GM21526 (cell line): ENCODE data around the gene CLDN4.
"Not testable (repeated sequence)": the region's sequence is repeated elsewhere in the genome, so short reads cannot be mapped to it uniquely, and the experiment has no call there.

Experiments
- ATAC-seq: cut with Tn5 transposase; IDR thresholded peaks from one replicate; pipeline ENCODE4 v1.9.1; 2021; ENCODE audit warnings: moderate library complexity; ENCODE audit not compliant: unreplicated experiment, low FRiP score

CLDN4 gene, protein sequence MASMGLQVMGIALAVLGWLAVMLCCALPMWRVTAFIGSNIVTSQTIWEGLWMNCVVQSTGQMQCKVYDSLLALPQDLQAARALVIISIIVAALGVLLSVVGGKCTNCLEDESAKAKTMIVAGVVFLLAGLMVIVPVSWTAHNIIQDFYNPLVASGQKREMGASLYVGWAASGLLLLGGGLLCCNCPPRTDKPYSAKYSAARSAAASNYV

DNA sequence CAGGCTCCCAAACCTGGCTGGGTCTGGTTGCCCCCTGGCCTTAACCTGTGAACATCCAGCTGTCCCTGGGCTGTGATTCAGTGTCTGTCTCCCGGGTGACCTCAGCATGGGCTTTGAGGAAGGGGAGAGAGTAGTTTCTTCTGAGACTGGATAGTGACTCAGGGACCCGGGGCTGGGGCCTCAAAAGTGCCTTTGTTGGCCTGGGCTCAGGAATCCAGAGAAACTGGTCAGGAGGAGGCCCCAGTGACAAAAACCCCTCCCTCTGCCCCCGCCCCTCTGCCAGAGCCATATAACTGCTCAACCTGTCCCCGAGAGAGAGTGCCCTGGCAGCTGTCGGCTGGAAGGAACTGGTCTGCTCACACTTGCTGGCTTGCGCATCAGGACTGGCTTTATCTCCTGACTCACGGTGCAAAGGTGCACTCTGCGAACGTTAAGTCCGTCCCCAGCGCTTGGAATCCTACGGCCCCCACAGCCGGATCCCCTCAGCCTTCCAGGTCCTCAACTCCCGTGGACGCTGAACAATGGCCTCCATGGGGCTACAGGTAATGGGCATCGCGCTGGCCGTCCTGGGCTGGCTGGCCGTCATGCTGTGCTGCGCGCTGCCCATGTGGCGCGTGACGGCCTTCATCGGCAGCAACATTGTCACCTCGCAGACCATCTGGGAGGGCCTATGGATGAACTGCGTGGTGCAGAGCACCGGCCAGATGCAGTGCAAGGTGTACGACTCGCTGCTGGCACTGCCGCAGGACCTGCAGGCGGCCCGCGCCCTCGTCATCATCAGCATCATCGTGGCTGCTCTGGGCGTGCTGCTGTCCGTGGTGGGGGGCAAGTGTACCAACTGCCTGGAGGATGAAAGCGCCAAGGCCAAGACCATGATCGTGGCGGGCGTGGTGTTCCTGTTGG is at the start of gene CLDN4:
Gene CLDN4 (plus strand): TSS at position 316 of the 903 bp plus-strand sequence. CDS start 206 bp downstream, at position 522.
- no peak for ATAC-seq

DNA sequence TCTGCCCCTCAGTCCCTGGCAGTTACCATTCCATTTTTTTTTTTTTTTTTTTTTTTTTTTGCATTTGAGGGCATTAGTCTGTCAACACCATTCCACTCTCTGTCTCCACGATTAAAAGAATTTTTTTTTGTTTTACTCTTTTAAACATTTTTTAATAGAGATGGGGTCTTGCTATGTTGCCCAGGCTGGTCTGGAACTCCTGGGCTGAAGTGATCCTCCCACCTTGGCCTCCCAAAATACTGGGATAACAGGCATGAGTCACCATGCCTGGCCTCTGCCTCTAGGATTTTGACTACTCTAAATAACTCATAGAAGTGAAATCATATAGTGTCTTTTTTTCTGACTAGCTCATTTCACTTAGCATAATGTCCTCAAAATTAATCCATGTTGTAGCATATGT is 44.2 kb upstream of the CLDN4 start:
- ATAC-seq, result no peak

DNA sequence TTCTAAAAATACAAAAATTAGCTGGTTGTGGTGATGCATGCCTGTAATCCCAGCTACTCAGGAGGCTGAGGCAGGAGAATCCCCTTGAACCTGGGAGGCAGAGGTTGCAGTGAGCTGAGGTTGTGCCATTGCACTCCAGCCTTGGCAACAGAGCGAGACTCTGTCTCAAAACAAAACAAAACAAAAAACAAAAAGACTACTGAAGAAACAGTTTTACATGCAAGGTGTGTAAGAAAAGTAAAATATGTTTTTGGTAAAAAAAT is 43.1 kb upstream of the CLDN4 start:
- ATAC-seq, result not testable (repeated sequence)

DNA sequence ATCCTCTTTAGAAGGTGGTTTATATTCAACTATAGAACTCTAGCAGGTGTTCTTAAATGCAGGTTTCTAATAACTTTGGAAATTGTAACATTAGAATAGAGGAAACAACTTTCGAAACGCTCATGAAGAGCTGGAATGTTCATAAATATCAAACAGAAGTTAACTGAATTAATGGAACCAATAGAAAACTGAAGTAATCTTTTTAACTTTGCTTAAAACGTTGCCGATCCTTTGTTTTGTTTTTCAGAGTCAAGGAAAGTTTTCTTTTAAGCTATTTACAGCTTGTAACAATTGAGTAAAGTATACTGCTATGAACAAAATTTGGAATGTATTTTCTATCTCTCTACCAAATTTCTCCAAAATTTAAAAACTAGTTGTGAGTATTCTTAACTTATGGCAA is 41.7 kb upstream of the CLDN4 start:
- ATAC-seq, result no peak

DNA sequence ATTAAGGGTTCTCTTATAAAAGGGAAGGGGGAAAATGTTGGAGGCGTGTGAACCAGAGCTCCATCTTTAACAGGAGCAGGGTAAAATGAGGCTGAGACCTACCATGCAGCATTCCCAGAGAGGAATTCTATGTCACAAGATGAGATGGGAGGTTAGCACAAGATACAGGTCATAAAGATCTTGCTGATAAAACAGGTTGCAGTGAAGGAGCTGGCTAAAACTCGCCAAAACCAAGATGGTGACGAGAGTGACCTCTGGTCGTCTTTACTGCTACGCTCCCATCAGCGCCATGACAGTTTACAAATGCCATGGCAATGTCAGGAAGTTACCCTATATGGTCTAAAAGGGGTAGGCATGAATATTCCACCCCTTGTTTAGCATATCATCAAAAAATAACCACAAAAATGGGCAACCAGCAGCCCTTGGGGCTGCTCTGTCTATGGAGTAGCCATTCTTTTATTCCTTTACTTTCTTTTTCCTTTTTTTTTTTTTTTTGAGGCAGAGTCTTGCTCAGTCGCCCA is 39.6 kb upstream of the CLDN4 start:
- ATAC-seq, result not testable (repeated sequence)

DNA sequence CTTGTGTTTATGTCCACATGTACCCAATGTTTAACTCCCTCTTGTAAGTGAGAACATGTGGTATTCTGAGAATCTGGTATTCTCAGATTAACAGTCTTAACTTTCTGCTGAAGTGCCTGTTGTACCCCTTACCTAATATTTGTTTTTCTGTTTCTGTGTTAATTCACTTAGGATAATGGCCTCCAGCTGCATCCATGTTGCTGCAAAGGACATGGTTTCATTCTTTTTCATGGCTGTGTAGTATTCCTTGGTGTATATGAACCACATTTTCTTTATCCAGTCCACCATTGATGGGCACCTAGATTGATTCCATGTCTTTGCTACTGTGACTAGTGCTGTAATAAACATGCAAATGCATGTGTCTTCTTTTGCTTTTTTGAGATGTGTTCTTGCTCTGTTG is 35.6 kb upstream of the CLDN4 start:
- ATAC-seq, result not testable (repeated sequence)

DNA sequence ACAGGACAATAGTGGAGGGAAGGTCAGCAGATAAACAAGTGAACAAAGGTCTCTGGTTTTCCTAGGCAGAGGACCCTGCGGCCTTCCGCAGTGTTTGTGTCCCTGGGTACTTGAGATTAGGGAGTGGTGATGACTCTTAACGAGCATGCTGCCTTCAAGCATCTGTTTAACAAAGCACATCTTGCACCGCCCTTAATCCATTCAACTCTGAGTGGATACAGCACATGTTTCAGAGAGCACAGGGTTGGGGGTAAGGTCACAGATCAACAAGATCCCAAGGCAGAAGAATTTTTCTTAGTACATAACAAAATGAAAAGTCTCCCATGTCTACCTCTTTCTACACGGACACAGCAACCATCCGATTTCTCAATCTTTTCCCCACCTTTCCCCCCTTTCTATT is 34.1 kb upstream of the CLDN4 start:
- ATAC-seq, result not testable (repeated sequence)

DNA sequence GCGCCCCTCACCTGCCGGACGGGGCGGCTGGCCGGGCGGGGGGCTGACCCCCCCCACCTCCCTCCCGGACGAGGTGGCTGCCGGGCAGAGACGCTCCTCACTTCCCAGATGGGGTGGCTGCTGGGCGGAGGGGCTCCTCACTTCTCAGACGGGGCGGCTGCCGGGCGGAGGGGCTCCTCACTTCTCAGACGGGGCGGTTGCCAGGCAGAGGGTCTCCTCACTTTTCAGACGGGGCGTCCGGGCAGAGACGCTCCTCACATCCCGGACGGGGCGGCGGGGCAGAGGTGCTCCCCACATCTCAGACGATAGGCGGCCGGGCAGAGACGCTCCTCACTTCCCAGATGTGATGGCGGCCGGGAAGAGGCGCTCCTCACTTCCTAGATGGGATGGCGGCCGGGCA is 33.6 kb upstream of the CLDN4 start:
- ATAC-seq, result not testable (repeated sequence)

DNA sequence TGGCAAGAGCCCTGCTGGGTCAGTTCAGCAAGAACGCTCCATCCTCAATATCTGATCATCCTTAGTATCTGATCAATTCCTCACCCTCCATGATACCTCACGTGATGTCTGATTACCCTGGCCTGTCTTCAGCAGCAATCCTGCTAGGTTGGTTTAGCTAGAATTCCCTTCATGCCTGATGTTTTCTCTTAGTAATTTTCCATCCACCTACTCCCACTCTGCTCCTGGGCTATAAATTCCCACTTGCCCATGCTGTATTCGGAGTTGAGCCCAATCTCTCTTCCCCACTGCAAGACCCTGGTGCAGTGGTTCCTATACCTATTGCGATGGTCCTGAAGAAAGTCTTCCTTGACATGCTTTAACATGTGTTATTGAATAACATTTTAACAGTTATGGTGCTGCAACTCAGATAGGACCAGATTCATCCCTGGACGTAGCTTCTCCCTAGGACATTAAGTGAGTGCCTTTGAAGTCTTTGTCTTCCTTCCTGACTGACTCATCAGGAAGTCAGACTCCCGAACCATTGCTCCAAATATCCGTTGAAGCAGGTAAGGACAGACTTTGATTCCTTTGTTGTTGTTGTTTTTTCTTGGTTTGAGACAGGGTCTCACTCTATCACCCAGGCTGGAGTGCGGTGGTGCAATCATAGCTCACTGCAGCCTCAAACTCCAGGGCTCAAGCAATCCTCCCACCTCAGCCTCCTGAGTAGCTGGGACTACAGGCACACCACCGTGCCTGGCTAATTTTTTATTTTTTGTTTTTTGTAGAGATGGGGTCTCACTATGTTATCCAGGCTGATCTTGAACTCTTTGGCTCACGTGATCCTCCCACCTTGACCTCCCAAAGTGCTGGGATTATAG is 31.3 kb upstream of the CLDN4 start:
- no peak for ATAC-seq

DNA sequence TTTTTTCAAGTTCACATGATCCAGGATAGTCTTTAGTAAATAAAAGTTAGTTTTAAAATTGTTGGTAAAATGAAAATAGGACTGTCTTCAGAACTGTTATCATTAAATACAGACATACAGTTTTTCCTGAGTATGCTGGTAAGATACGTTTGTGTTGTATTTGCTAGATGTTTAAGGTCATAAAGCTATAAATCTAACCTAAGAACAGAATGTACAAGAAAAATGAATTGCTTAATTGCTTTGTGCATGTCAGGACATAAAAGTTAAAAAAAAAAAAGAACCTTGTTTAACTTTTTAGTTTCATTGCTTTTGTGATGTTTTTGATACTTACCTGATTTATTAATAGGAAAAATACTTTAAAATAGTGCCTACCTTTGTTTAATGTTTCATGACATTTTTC is 29.2 kb upstream of the CLDN4 start:
- no peak for ATAC-seq

DNA sequence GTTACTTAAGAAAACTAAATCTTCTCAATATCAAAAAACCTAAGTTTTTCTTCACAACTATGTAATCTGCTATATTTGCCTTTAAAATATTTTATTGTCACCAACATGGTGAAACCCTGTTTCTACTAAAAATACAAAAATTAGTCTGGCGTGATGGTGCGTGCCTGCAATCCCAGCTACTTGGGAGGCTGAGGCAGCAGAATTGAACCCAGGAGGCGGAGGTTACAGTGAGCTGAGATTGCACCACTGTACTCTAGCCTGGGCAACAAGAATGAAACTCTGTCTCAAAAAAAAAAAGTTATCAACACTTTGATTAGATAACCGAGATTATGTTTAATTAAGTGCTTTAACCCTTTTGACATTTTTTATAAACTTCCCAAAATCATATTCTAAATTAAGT is 28.3 kb upstream of the CLDN4 start:
- no peak for ATAC-seq

DNA sequence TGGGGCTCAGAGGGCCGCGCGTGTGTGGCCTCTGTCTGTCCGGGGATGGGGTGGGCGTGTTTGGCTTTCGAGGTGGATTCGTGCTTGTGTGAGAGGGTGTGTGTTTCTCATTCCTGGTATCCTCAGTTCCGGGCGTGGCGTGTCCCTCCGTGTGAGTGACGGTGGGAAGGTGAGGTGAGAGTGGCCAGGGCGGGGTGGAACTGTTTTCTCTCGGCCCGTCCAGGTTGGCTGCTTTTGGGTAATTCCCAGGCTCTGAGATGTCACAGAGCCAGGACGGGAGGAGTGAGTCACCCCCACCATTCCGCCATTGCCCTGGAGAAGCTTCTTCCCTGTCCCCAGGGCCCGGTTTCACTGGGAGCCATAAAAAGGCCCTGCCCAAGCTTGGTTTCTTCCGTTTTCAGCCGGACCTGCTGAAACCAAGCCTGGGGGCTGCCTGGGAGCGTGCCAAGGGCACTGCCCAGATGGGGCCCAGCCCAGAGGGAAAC is 21.3 kb upstream of the CLDN4 start:
- no peak for ATAC-seq

DNA sequence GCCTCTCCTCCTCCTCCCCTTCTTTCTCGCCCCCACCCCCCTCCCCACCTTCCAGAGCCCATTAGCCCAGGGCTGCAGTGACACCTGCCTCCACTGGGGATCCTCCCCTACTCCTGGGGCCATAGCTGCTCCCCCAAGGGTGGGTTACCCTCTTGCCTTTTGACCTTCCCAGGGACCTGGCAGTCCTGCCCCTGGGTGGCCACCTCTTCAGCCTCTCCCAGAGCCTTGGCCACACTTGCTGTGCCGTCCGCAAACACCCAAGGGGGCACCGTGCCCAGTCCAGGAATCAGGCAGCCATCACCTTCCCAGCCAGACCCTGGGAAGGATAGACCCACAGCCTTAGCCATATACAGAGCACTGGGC is 19.8 kb upstream of the CLDN4 start:
- ATAC-seq, result no peak

DNA sequence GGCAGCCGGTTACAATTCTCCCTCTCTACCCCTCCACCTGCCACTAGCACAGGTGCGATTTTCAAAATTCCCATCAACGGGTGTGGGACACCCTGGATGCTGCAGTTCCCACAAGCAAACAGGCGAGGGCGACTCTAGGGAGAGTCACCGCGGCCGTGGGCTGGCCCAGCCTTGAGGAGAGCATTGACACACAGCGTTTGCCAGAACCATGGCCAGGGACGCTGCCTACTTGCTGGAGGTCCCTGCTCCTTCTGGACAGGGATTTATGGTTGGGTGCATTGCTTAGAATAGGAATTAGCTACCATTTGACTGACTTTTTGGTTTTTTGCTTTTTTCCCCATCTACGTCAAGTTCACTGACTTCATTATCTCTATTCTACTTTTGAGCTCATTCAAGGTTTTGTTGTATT is 19.0 kb upstream of the CLDN4 start:
- ATAC-seq, result no peak

DNA sequence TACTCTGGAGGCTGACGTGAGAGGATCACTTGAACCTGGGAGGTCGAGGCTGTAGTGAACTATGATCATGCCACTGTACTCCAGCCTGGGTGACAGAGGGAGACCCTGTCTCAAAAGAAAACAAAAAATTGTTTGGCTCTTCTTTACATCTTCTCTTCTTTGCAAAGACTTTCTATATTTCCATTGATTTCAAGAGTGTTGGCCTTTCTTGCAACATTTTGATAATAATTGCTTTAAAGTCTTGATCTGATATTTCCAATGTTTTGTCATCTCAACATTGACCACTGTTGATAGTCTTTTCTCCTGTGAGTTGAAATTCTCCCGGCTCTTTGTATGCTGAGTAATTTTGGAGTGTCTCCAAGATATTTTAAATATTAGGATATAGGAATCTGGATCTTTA is 17.8 kb upstream of the CLDN4 start:
- no peak for ATAC-seq

DNA sequence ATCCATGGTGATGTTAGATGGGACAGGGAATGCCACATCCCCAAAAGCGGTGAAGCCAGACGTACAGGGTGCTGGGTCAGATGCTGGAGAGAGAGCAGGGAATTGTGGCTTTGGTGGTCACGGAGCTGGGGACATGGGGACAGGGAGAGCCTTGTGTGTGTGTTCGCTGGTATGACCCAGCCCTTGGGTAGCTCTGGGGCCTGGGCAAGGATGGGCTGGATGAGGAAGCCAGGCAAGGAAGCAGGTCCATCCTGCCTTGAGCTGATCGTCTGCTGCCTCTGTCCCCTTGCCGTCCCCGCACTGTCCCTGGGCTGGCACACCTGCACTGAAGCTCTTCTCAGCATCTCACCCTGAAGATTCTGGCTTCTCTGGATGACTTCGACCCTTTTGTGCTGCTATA is 15.4 kb upstream of the CLDN4 start:
- no peak for ATAC-seq

DNA sequence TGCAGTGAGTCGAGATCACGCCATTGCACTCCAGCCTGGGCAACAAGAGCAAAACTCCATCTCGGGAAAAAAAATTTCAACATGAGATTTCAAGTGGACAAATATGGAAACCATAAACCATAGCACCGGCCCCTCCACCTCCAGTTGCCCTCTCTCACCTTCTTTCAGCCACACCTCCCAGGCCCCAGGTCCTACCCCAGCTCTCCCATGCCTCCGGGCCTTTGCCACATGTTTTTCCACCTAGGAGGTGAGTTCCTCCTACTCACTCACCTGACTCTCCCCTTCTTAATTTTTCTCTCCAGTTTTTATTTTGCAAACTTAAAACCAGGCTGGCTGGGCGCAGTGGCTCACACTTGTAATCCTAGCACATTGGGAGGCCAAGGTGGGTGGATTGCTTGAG is 13.7 kb upstream of the CLDN4 start:
- no peak for ATAC-seq

DNA sequence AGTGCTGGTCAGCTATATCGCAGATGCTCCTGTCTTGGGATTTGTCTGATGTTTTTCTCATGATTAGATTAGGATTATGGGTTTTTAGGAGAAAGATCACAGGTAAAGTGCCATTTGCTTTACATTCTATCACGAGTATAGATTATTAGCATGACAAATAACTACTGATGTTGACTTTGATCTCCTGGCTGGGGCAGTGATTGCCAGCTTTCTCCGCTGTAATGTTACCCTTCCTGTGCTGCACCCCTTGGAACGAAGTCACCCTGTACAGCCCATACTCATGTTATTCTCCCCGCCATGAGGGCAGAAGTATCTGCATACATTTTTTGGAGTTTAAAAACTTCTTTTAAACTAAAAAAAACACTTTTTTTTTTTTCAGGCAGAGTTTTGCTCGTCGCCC is 10.8 kb upstream of the CLDN4 start:
- ATAC-seq, result no peak

DNA sequence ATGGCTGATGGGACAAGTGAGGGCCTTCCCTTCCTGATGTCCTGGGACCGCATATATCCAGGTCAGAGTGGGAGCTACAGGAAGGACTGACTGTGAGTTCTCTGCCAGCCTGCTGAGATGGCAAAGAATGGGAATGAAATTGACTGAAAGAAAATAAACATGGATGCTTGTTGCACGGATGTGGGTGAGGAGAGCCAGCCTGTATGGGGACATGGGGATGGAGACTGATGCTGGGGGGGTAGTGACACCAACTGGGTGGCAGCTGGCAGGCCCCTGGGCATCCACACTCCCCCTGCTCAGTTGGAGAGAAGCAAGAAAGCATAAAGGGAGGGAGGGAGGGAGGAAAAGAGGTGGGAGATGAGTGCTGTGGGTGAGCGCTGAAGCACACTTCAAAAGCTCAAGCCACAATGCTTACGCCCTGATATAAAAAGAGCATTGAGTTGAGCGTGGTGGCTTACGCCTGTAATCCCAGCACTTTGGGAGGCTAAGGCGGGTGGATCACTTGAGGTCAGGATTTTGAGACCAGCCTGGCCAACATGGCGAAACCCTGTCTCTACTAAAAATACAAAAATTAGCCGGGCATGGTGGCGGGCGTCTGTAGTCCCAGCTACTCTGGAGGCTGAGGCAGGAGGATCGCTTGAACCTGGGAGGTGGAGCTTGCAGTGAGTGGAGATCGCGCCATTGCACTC is 9.1 kb upstream of the CLDN4 start:
- not testable (repeated sequence) for ATAC-seq
